ENCODE data around the gene CFAP69.

Gene CFAP69

DNA sequence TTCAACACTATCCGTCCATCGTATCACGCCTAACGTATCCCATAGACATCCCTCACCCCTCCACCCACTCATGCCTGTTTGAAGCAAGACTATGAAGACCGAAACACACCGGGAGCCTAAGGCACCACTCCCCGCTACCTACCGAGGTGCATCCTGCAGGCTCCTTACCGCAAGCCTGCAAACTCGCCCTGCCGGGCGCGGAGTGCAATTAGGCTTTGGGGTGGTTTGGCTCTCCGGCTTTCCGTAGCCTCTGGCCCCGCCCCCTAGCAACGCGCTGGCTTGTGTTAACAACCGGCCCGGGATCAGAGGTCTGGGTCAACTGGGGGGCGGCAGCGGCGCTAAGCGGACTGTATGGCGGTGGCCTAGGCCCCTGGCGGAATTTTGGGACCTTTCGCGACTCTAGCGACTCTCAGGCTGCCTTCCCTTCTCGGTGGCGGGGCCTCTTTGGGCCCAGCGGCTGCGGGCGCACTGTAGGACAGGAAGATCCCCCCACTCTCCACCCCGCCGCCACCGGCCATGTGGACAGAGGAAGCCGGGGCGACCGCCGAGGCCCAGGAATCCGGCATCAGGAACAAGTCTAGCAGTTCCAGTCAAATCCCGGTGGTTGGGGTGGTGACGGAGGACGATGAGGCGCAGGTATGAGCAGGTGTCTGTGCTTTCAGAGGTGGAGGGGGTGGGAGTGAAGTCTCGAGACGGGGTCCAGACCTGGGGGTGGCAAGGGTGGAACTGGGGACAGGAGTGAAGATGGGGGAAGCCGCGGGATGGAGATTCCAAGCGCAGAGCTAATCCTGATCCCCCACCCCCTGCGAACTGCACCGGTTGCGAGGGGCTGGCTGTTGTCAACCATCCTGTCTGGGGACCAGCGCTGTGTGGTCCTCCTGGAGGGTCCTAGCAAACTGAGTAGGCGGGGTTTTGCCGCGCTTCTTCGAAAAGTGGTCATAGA, at the start of gene CFAP69:
Gene CFAP69 (plus strand): TSS at position 266 of the 943 bp plus-strand sequence. CDS start 251 bp downstream, at position 517.
- DNase-seq, result peak; percentile 59 to 86

DNA sequence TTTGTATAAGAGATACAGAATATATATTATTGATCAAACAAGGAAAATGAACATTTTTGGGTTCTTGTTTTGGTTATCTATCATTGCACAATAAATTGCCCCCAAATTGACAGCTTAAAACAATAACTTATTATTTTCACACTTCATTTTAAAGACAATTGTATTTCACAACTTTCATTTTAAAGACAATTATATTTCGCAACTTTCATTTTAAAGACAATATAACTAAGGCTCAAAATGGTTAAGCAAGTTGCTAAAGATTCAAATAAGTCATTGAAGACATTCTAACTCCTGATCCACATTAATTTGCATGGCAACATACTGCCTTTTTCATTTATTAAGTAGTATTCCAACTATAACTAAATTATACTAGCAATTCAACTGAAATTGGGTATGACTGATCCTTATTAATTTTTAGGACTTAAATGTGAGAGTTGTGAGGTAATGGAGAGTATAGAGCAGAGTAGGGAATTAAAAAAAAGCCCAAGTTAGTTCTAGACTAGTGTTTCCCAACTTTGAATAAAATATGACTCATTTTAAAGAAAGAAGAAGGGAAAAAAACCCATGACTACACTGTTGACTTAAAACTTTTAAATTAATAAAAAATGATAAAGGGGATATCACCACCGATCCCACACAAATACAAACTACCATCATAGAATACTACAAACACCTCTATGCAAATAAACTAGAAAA, 43.3 kb upstream of the CFAP69 start:
- peak; percentile 9 to 12 for DNase-seq

DNA sequence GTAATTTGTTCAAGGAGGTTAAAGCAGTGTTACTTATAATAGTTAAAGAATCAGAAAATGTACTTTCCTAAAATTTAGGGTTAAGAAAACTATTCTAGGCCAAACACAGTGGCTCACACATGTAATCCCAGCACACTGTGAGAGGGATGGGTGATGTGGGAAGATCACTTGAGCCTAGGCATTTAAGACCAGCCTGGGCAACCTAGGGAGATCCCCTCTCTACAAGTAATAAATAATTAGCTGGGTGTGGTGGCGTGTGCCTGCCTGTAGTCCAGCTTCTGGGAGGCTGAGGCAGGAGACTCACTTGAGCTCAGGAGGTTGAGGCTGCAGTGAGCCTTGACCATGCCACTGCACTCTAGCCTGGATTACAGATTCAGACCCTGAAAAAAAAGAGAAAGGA, 37.0 kb upstream of the CFAP69 start:
- no peak for DNase-seq

DNA sequence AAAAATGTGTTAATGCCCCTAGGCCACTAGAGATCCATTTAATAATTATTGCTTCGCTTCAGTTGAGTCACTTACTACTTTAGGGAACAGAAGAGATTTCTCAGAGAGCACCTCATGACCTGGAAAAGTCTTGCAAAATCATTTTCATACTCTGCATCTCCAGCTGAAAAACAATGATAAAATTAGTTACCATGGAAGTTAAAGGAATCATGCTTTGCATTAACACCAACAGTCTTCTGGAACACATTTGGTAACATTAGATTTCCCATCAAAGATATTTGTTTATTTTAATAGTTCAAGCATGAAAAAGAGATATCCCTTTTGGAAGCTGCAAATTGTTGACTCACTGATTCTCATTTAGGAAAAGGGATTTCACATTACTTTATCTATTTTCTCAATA, 35.2 kb upstream of the CFAP69 start:
- DNase-seq, result no peak

DNA sequence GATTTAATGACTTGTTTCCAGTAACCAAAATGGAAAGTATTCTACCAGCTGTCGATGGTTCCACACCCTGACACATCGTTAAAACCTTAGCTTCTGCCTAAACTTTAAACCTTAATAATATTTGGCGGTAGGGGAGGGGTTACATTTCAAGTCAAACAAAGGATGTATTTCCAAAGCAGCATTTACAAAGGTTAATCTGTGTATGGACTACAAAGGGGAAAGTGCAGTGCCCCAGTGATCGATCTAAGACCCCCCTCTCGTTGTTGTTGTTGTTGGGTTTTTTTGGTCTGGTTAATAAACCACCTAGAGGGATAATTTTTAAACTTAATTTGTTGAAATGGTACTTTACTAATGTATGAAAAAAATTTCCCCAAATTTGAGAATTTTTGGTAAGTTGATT, 34.5 kb upstream of the CFAP69 start:
- DNase-seq, result no peak

GRCh38 chr7:90210981-90211380, 34.0 kb upstream of the CFAP69 start:
- no peak for DNase-seq

GRCh38 chr7:90211391-90212148, 33.4 kb upstream of the CFAP69 start, which contains the start of gene STEAP2:
STEAP2 (plus strand) TSS chr7:90211740; CDS start chr7:90225083, 13,343 bp downstream.
- DNase-seq, result peak; percentile 19 to 26

GRCh38 chr7:90212149-90212495, 32.9 kb upstream of the CFAP69 start:
- no peak for DNase-seq

GRCh38 chr7:90213521-90213920, 31.5 kb upstream of the CFAP69 start:
- no peak for DNase-seq

DNA sequence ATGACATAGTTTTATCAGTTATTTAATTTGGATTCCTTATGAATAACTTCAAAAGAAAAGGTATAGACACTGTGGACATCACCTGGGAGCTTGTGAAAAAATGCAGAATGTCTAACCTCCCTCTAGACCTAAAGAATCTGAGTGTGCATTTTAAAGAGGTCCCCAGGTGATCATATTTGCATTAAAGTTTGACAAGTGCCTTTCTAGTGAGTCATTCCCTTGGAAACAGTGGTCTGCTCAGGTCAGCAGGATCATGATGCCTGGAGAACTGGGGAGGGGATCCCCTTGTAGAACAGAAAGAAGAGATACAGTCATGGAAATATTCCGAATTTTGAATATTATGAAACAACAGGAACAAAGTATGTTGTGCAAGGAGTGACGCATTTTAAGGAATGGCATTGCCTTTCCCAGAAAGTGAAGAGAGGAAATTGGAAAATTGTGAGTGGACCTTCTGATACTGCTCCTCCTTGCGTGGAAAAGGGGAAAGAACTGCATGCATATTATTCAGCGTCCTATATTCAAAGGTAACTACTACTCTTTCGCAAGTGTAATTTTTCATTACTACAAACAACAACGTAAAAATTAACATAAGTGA, 28.8 kb upstream of the CFAP69 start:
- no peak for DNase-seq

GRCh38 chr7:90216771-90217170, 28.2 kb upstream of the CFAP69 start:
- no peak for DNase-seq

- DNase-seq, result no peak
Observed at GRCh38 chr7:90222390-90222789, 22.6 kb upstream of the CFAP69 start.

DNA sequence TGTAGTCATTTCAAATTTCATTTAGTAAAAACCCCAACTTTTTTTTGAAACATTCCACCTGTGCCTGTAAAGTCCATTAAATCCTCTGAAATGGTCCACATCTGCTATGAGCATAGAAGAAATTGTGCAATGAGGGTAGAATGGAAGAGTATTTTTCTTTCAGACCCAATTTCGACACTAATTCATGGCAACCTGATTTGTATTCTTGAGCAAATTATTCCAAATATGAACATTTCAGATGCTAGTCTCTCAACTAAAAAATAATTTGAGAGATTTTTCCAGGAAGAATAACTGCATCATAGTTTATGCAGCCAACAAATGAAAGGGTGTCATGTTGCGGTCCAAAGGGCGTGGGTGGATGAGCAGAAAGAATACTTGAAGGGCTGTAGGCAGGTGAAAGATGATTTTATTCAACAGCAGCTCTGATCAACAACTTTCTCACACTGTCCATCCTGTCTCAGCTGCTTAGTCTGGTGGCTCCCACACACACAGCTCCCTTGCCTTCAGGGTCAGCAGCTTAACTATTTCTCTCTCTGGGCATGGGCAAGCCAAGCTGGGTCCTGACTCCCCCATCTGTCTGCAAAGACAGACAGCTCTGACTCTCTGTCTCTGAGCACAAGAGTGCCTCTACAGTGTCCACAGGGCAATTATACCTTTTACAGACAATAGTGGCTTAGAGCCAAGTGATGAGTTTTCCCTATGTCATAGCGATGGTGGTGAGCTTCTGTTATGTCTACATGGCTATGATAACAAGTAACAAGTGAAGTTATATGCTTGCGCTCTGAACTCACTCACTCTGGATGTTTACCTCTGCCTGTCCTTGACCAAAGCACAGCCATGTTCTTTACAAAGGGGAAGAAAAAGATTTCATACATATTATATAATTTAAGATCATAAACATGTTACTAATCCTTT, 21.9 kb upstream of the CFAP69 start:
- no peak for DNase-seq

DNA sequence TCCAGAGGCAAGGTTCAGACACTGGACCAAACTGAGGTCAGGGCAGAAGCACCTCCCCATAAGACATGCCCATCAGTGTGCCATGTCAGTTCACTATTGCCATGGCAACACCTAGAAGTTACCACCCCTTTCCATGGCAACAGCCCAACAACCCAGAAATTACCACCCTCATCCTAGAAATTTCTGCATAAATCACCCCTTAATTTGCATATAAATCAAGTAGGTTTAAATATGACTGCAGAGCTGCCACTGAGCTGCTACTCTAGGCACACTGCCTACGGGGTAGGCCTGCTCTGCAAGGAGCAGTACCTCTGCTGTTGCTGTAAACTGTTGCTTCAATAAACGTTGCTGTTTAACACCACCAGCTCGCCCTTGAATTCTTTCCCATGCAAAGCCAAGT, 20.8 kb upstream of the CFAP69 start:
- DNase-seq, result no peak

DNA sequence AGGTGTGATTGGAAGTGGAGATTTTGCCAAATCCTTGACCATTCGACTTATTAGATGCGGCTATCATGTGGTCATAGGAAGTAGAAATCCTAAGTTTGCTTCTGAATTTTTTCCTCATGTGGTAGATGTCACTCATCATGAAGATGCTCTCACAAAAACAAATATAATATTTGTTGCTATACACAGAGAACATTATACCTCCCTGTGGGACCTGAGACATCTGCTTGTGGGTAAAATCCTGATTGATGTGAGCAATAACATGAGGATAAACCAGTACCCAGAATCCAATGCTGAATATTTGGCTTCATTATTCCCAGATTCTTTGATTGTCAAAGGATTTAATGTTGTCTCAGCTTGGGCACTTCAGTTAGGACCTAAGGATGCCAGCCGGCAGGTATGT, 19.8 kb upstream of the CFAP69 start:
- no peak for DNase-seq

- DNase-seq, result no peak
Observed at GRCh38 chr7:90225601-90226000, 19.4 kb upstream of the CFAP69 start.

GRCh38 chr7:90227259-90227658, 17.7 kb upstream of the CFAP69 start:
- DNase-seq, result no peak

DNA sequence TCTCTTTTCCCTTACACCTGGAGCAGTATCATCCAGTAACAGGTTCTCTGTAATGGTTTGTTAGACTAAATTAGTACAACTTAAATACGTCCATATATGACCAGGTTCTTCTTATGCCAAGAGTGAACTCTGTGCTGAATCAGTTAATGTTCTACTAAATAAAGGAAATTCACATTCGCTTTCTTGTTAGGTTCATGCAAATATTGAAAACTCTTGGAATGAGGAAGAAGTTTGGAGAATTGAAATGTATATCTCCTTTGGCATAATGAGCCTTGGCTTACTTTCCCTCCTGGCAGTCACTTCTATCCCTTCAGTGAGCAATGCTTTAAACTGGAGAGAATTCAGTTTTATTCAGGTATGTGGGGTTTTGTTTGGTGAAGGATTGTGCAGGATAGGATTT, 15.3 kb upstream of the CFAP69 start:
- DNase-seq, result no peak

GRCh38 chr7:90230834-90231233, 14.1 kb upstream of the CFAP69 start:
- DNase-seq, result no peak

GRCh38 chr7:90231304-90231703, 13.7 kb upstream of the CFAP69 start:
- DNase-seq, result no peak

GRCh38 chr7:90232430-90232829, 12.5 kb upstream of the CFAP69 start:
- DNase-seq, result no peak

DNA sequence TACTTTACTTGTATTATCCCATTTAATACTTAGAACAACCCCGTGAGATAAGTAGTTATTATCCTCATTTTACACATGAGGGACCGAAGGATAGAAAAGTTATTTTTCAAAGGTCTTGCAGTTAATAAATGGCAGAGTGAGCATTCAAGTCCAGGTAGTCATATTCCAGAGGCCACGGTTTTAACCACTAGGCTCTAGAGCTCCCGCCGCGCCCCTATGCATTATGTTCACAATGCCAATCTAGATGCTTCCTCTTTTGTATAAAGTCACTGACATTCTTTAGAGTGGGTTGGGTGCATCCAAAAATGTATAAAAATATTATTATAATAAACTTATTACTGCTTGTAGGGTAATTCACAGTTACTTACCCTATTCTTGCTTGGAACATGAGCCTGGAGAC, 11.4 kb upstream of the CFAP69 start:
- DNase-seq, result no peak
